ENCODE measurements around the gene GPAM. TPM values are rescaled to one million over a fixed set of nuclear protein-coding genes. Genes with fewer than 3 reads are reported as not detected.
"Not testable (repeated sequence)": the region's sequence is repeated elsewhere in the genome, so short reads cannot be mapped to it uniquely, and the experiment has no call there.

The GPAM gene
- polyA plus RNA-seq, 3 donors = 0.37 to 1.3 (median 0.59) TPM

GRCh38 chr10:112202076-112202475, 18.5 kb upstream of the GPAM start:
- no peak overlapping the region for H3K9ac ChIP-seq (ENCODE audit: insufficient read depth, low read length, poor library complexity, severe bottlenecking)
- H3K36me3 ChIP-seq (replicated peaks in 1 of 2; ENCODE audit: control insufficient read depth in 1 of 2, insufficient read depth in 2 of 2, low read length in 2 of 2) = no peaks in the 10 kb centered on the region
- no peak for DNase-seq
- no peaks in the 10 kb centered on the region for H3K36me3 Mint-ChIP-seq
- no peak overlapping the region for H3K27ac Mint-ChIP-seq
- H3K4me2 ChIP-seq (replicated peaks; ENCODE audit: extremely low read depth, low read length, poor library complexity, severe bottlenecking) = no peak overlapping the region
- no peaks in the 10 kb centered on the region for H3K9me3 ChIP-seq (replicated peaks in 1 of 2; ENCODE audit: control insufficient read depth in 1 of 2, insufficient read depth in 1 of 2, low read length in 2 of 2)
- no peaks in the 10 kb centered on the region for H4K20me1 ChIP-seq (ENCODE audit: insufficient read depth, low read length)
- H3K27me3 ChIP-seq (ENCODE audit: control insufficient read depth in 2 of 2, insufficient read depth in 2 of 2, low read length in 2 of 2) = peaks cover 14 to 25% of the 10 kb centered on the region in 2 donors
- TF ChIP-seq CTCF (IDR thresholded peaks at IDR 0.05) = no peak
- no peak overlapping the region for H3K4me3 ChIP-seq (replicated peaks in 1 of 3; ENCODE audit: low read depth in 2 of 3, low read length in 3 of 3)
- no peak overlapping the region for H2AFZ ChIP-seq (ENCODE audit: insufficient read depth, low read depth, low read length, poor library complexity, severe bottlenecking)
- H3K79me2 ChIP-seq (ENCODE audit: insufficient read depth, low read length) = no peaks in the 10 kb centered on the region
- H3K4me1 Mint-ChIP-seq = no peaks in the 10 kb centered on the region
- no peak overlapping the region for H3K27ac ChIP-seq (ENCODE audit: low read depth in 1 of 2, low read length in 2 of 2)
- intact Hi-C loops (cut with micrococcal nuclease) = no loop called here
- H3K9me3 Mint-ChIP-seq = peaks cover 0 to 1% (median 0%) of the 10 kb centered on the region in 7 donors
- H3K4me3 Mint-ChIP-seq = no peak overlapping the region
- H3K4me1 ChIP-seq (ENCODE audit: control insufficient read depth in 1 of 2, insufficient read depth in 2 of 2, low read length in 2 of 2) = no peaks in the 10 kb centered on the region
- H3K27me3 Mint-ChIP-seq (ENCODE audit: low read depth in 3 of 3) = peaks cover 21 to 34% (median 26%) of the 10 kb centered on the region in 3 donors
- no CpG with 5 or more reads among the region's 1 CpG for WGBS (ENCODE audit: insufficient coverage)

DNA sequence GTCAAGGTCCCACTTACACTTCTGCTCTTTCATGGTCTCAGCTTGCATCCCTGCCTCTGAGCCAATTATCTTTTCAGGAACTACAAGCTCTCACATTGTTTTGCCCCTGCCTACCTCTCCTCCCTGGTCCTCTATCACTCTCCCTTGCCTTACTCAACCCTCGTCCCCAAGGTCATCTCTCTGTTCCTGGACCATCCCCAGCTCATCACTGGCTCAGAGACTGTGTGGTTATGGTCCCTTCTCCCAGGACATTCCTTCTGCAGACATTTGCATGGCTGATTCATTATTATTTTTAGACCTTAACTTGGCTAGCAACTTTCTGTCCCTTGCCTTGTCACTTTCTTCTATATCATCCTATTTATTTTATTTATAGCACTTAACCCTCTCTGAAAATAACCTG, 17.8 kb upstream of the GPAM start:
- Histone ChIP-seq H2AFZ (ENCODE audit: insufficient read depth, low read depth, low read length, poor library complexity, severe bottlenecking) (no peak overlapping the region), H4K20me1 (ENCODE audit: insufficient read depth, low read length) (no peaks in the 10 kb centered on the region), H3K4me2 (replicated peaks; ENCODE audit: extremely low read depth, low read length, poor library complexity, severe bottlenecking) (no peak overlapping the region), H3K4me3 (replicated peaks in 1 of 3; ENCODE audit: low read depth in 2 of 3, low read length in 3 of 3) (no peak overlapping the region), H3K4me1 (ENCODE audit: control insufficient read depth in 1 of 2, insufficient read depth in 2 of 2, low read length in 2 of 2) (no peaks in the 10 kb centered on the region), H3K27ac (ENCODE audit: low read depth in 1 of 2, low read length in 2 of 2) (no peak overlapping the region), H3K79me2 (ENCODE audit: insufficient read depth, low read length) (no peaks in the 10 kb centered on the region), H3K9ac (ENCODE audit: insufficient read depth, low read length, poor library complexity, severe bottlenecking) (no peak overlapping the region), H3K36me3 (replicated peaks in 1 of 2; ENCODE audit: control insufficient read depth in 1 of 2, insufficient read depth in 2 of 2, low read length in 2 of 2) (no peaks in the 10 kb centered on the region), H3K27me3 (ENCODE audit: control insufficient read depth in 2 of 2, insufficient read depth in 2 of 2, low read length in 2 of 2) (peaks cover 14 to 24% of the 10 kb centered on the region in 2 donors), H3K9me3 (replicated peaks in 1 of 2; ENCODE audit: control insufficient read depth in 1 of 2, insufficient read depth in 1 of 2, low read length in 2 of 2) (no peaks in the 10 kb centered on the region)
- H3K36me3 Mint-ChIP-seq = no peaks in the 10 kb centered on the region
- peaks cover 0 to 1% (median 0%) of the 10 kb centered on the region in 7 donors for H3K9me3 Mint-ChIP-seq
- H3K4me1 Mint-ChIP-seq = no peaks in the 10 kb centered on the region
- H3K4me3 Mint-ChIP-seq = no peak overlapping the region
- TF ChIP-seq CTCF (IDR thresholded peaks at IDR 0.05) = no peak
- WGBS (ENCODE audit: insufficient coverage) = 71% methylated on average over 1 of the region's 1 CpG
- DNase-seq = no peak
- intact Hi-C loops (cut with micrococcal nuclease) = no loop called here
- peaks cover 21 to 30% (median 28%) of the 10 kb centered on the region in 3 donors for H3K27me3 Mint-ChIP-seq (ENCODE audit: low read depth in 3 of 3)
- no peak overlapping the region for H3K27ac Mint-ChIP-seq

DNA sequence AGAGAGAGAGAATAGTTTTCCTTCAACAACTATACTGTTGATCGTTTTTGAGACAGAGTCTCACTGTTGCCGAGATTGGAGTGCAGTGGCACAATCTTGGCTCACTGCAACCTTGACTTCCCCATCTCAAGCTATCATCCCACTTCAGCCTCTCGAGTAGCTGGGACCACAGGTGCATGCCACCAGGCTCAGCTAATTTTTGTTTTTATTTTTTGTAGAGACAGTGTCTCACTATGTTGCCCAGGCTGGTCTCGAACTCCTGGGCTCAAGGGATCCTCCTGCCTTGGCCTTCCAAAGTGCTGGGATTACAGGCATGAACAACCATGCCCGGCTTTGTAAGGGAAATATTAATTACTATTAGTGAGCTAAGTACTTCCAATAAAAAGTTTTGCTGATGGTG, 16.7 kb upstream of the GPAM start:
- H3K27ac Mint-ChIP-seq; H3K79me2 ChIP-seq (ENCODE audit: insufficient read depth, low read length); H3K27ac ChIP-seq (ENCODE audit: low read depth in 1 of 2, low read length in 2 of 2); H3K9me3 ChIP-seq (replicated peaks in 1 of 2; ENCODE audit: control insufficient read depth in 1 of 2, insufficient read depth in 1 of 2, low read length in 2 of 2); intact Hi-C loops (cut with micrococcal nuclease); H3K36me3 ChIP-seq (replicated peaks in 1 of 2; ENCODE audit: control insufficient read depth in 1 of 2, insufficient read depth in 2 of 2, low read length in 2 of 2); H3K4me3 ChIP-seq (replicated peaks in 1 of 3; ENCODE audit: low read depth in 2 of 3, low read length in 3 of 3); H4K20me1 ChIP-seq (ENCODE audit: insufficient read depth, low read length); H3K36me3 Mint-ChIP-seq; H3K4me1 Mint-ChIP-seq; H3K9me3 Mint-ChIP-seq; H3K4me1 ChIP-seq (ENCODE audit: control insufficient read depth in 1 of 2, insufficient read depth in 2 of 2, low read length in 2 of 2); H3K9ac ChIP-seq (ENCODE audit: insufficient read depth, low read length, poor library complexity, severe bottlenecking); H2AFZ ChIP-seq (ENCODE audit: insufficient read depth, low read depth, low read length, poor library complexity, severe bottlenecking); DNase-seq; H3K4me2 ChIP-seq (replicated peaks; ENCODE audit: extremely low read depth, low read length, poor library complexity, severe bottlenecking); H3K4me3 Mint-ChIP-seq: not testable (repeated sequence)
- 100% methylated on average over 2 of the region's 5 CpGs for WGBS (ENCODE audit: insufficient coverage)
- H3K27me3 Mint-ChIP-seq (ENCODE audit: low read depth in 3 of 3) = peaks cover 23 to 33% (median 28%) of the 10 kb centered on the region in 3 donors
- peaks cover 18 to 24% of the 10 kb centered on the region in 2 donors for H3K27me3 ChIP-seq (ENCODE audit: control insufficient read depth in 2 of 2, insufficient read depth in 2 of 2, low read length in 2 of 2)

Data from CD14-positive monocyte (primary cell).